Astrocyte (in vitro differentiated cells and primary cell): ENCODE results near the gene SLC16A3. TPM values are rescaled to one million over a fixed set of nuclear protein-coding genes. Genes with fewer than 3 reads are reported as not detected.

Source experiments
- DNase-seq: peaks from one replicate; pipeline ENCODE4 v3.0.0-alpha.2; 2010; ENCODE audit warnings: low read depth
- FAIRE-seq: peaks from 2 replicates; lab custom pipeline; 2011; peaks lifted over from hg19 to GRCh38; lab: Jason Lieb, UNC
- H2AFZ ChIP-seq: 2 replicates; pipeline ENCODE4 v1.6.0; 2012; ENCODE audit warnings: low read depth, low read length, inconsistent platforms
- H3K27ac ChIP-seq: 2 replicates; pipeline ENCODE4 v1.5.1; 2011; ENCODE audit warnings: low read depth, low read length, inconsistent platforms
- H3K27me3 ChIP-seq: 2 replicates; pipeline ENCODE4 v1.6.0; 2011; ENCODE audit warnings: low read length, inconsistent platforms; ENCODE audit not compliant: insufficient read depth
- H3K36me3 ChIP-seq: 2 replicates; pipeline ENCODE4 v1.5.1; 2011; ENCODE audit warnings: low read length, inconsistent platforms; ENCODE audit not compliant: insufficient read depth
- H3K4me1 ChIP-seq: 2 replicates; pipeline ENCODE4 v1.5.1; 2011; ENCODE audit warnings: low read length, inconsistent platforms; ENCODE audit not compliant: insufficient read depth
- H3K4me2 ChIP-seq: 2 replicates; pipeline ENCODE4 v1.6.0; 2012; ENCODE audit warnings: low read length, inconsistent platforms
- H3K4me3 ChIP-seq: 2 replicates; pipeline ENCODE4 v1.5.1; 2011; ENCODE audit warnings: low read depth, mild to moderate bottlenecking, low read length, inconsistent platforms; ENCODE audit not compliant: insufficient read depth
- H3K79me2 ChIP-seq: 2 replicates; pipeline ENCODE4 v1.6.0; 2012; ENCODE audit warnings: mild to moderate bottlenecking, low read length, inconsistent platforms; ENCODE audit not compliant: insufficient read depth
- H3K9ac ChIP-seq: 2 replicates; pipeline ENCODE4 v1.6.0; 2012; ENCODE audit warnings: mild to moderate bottlenecking, low read length, inconsistent platforms
- H3K9me3 ChIP-seq: 2 replicates; pipeline ENCODE4 v1.5.1; 2012; ENCODE audit warnings: low read depth, mild to moderate bottlenecking, low read length, inconsistent platforms; ENCODE audit not compliant: insufficient read depth
- H4K20me1 ChIP-seq: 2 replicates; pipeline ENCODE4 v1.6.0; 2012; ENCODE audit warnings: low read length, inconsistent platforms; ENCODE audit not compliant: insufficient read depth
- H3K27ac Mint-ChIP-seq: one replicate; pipeline ENCODE4 v1.8.0; 2021; ENCODE audit warnings: mild to moderate bottlenecking, mixed read lengths; ENCODE audit not compliant: unreplicated experiment
- H3K27me3 Mint-ChIP-seq: one replicate; pipeline ENCODE4 v1.8.0; 2021; ENCODE audit warnings: low read depth, mixed read lengths; ENCODE audit not compliant: unreplicated experiment
- H3K36me3 Mint-ChIP-seq: one replicate; pipeline ENCODE4 v1.8.0; 2021; ENCODE audit warnings: low read depth, mixed read lengths; ENCODE audit not compliant: unreplicated experiment
- H3K4me1 Mint-ChIP-seq: one replicate; pipeline ENCODE4 v1.8.0; 2021; ENCODE audit warnings: low read depth, mixed read lengths; ENCODE audit not compliant: unreplicated experiment
- H3K4me3 Mint-ChIP-seq: one replicate; pipeline ENCODE4 v1.8.0; 2021; ENCODE audit warnings: mild to moderate bottlenecking, moderate library complexity, mixed read lengths; ENCODE audit not compliant: unreplicated experiment
- H3K9me3 Mint-ChIP-seq: one replicate; pipeline ENCODE4 v1.8.0; 2021; ENCODE audit warnings: mild to moderate bottlenecking, mixed read lengths; ENCODE audit not compliant: unreplicated experiment
- EZH2 ChIP-seq: IDR thresholded peaks from 2 replicates; pipeline ENCODE4 v1.6.1; 2012; ENCODE audit warnings: mild to moderate bottlenecking, low read length, inconsistent platforms; ENCODE audit not compliant: insufficient read depth
- total RNA-seq: library from RNA; stranded (reverse); gene quantifications from 2 replicates; pipeline ENCODE4 v1.2.1, GENCODE V29; 2021
- TF ChIP-seq, protein P1 (sequence below): IDR thresholded peaks from 2 replicates; pipeline ENCODE4 v1.5.1; 2011; ENCODE audit warnings: low read depth, mild to moderate bottlenecking, inconsistent platforms, low read length, moderate library complexity; ENCODE audit not compliant: insufficient read depth

SLC16A3 gene
- total RNA-seq, 1 donor from 2014 or later, result 292 TPM

DNA sequence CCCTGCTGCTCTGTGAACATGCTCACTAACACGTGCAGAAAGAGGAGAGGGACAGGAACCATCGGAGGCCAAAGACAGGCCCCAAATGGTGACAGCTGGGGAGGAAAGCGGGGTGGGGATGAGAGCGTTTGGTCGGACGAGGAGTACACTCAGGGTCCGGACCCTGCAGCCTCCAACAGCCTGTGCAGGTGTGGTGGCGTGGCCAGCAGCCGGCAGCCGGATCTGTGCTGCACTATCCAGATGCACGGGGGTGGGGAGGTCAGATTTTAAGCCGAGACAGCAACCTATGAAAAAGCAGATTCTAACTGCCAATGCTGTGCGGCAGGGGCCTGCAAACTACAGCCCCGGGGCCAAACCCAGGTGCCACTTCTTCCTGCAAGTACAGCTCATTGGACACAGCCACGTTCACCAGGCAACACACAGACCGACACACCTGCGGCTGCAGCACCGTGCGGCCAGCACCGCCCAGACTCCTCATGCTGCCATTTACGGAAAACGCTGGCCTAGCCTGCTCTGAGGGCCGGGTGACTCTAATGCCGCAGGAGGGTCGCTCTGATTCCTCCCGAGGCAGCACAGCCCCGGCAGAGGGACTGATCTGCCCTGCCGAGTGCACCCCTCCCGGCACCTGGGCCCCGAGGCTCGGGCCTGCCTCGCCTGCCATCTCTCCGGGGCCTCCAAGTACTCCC lies 21.2 kb downstream of the SLC16A3 start:
- Histone ChIP-seq H3K36me3 (peaks cover 53% of the 10 kb centered on the region), H3K4me2 (no peak overlapping the region), H3K4me3 (no peak overlapping the region), H3K4me1 (peaks cover 20% of the 10 kb centered on the region), H3K79me2 (peaks cover 78% of the 10 kb centered on the region), H4K20me1 (peaks cover 86% of the 10 kb centered on the region), H2AFZ (no peak overlapping the region), H3K27me3 (no peaks in the 10 kb centered on the region), H3K27ac (no peak overlapping the region), H3K9me3 (no peaks in the 10 kb centered on the region), H3K9ac (no peak overlapping the region)
- FAIRE-seq, result no peak
- H3K36me3 Mint-ChIP-seq, result peaks cover 30% of the 10 kb centered on the region
- no peaks in the 10 kb centered on the region for H3K9me3 Mint-ChIP-seq
- no peak overlapping the region for H3K27ac Mint-ChIP-seq
- no peak for TF ChIP-seq EZH2
- TF ChIP-seq, protein P1, sequence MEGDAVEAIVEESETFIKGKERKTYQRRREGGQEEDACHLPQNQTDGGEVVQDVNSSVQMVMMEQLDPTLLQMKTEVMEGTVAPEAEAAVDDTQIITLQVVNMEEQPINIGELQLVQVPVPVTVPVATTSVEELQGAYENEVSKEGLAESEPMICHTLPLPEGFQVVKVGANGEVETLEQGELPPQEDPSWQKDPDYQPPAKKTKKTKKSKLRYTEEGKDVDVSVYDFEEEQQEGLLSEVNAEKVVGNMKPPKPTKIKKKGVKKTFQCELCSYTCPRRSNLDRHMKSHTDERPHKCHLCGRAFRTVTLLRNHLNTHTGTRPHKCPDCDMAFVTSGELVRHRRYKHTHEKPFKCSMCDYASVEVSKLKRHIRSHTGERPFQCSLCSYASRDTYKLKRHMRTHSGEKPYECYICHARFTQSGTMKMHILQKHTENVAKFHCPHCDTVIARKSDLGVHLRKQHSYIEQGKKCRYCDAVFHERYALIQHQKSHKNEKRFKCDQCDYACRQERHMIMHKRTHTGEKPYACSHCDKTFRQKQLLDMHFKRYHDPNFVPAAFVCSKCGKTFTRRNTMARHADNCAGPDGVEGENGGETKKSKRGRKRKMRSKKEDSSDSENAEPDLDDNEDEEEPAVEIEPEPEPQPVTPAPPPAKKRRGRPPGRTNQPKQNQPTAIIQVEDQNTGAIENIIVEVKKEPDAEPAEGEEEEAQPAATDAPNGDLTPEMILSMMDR, result no peak
- H3K4me1 Mint-ChIP-seq, result peaks cover 5% of the 10 kb centered on the region
- no peaks in the 10 kb centered on the region for H3K27me3 Mint-ChIP-seq
- H3K4me3 Mint-ChIP-seq, result no peak overlapping the region
- no peak for DNase-seq

DNA sequence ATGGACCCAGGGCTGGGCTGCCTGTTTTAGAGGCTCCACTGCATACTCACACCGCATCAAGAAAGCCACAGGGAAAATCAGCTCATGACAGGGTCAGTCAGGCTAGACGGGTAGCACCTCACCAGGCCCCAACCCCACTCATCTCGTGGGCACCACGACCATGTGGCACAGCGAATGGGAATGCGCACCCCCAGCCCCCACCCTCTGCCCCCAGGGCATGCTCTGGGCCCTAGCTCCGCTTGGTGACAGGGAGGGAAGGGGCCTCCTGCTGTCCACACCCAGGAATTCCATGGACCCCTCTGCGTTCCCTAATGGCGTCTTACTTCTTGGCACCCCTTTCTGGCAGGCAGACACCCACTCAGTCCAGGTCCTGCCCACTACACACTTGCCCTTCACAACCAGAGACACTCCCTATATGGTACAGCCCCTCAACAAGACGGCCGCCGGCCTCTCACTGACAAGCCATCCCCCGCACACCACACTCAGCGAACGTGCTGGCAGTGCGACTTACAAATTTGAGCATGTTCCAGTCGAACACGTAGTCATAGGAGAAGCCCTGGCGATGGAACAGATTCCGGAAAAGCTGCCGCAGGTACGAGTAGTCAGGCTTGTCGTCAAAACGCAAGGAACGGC lies 22.1 kb downstream of the SLC16A3 start:
- Histone ChIP-seq H3K4me3 (no peak overlapping the region), H3K4me2 (no peak overlapping the region), H4K20me1 (peaks cover 86% of the 10 kb centered on the region), H3K27ac (no peak overlapping the region), H3K79me2 (peaks cover 79% of the 10 kb centered on the region), H3K4me1 (peaks cover 18% of the 10 kb centered on the region), H3K9ac (no peak overlapping the region), H2AFZ (no peak overlapping the region), H3K36me3 (peaks cover 51% of the 10 kb centered on the region), H3K9me3 (no peaks in the 10 kb centered on the region), H3K27me3 (no peaks in the 10 kb centered on the region)
- DNase-seq (no peak), FAIRE-seq (no peak)
- peaks cover 30% of the 10 kb centered on the region for H3K36me3 Mint-ChIP-seq
- H3K9me3 Mint-ChIP-seq, result no peaks in the 10 kb centered on the region
- no peak overlapping the region for H3K27ac Mint-ChIP-seq
- H3K27me3 Mint-ChIP-seq, result no peaks in the 10 kb centered on the region
- TF ChIP-seq, protein P1, result no peak
- TF ChIP-seq EZH2, result no peak
- H3K4me1 Mint-ChIP-seq, result peaks cover 5% of the 10 kb centered on the region
- H3K4me3 Mint-ChIP-seq, result no peak overlapping the region
